Measurements from ENCODE around the gene CLCN2.

The CLCN2 gene

GRCh38 chr3:184373422-184373821, 12.0 kb upstream of the CLCN2 start:
- Histone ChIP-seq H2AFZ (ENCODE audit: low read depth, low read length, severe bottlenecking) (no peak overlapping the region), H3K4me2 (ENCODE audit: low read depth, low read length, poor library complexity, severe bottlenecking) (no peak overlapping the region), H3K79me2 (ENCODE audit: insufficient read depth, low read length) (no peaks in the 10 kb centered on the region), H3K9me2 (replicated peaks; ENCODE audit: insufficient read depth, low read length) (no peaks in the 10 kb centered on the region), H3K9me3 (ENCODE audit: insufficient read depth, low read length) (no peaks in the 10 kb centered on the region), H4K20me1 (ENCODE audit: low read depth, low read length) (no peaks in the 10 kb centered on the region), H3K36me3 (ENCODE audit: low read length) (no peaks in the 10 kb centered on the region; the same call in 1 of the 2 replicates), H3K4me3 (ENCODE audit: insufficient read depth, low read length, poor library complexity, severe bottlenecking) (no peak overlapping the region), H3K9ac (ENCODE audit: low read length) (no peak overlapping the region), H3F3A (ENCODE audit: insufficient read depth) (peaks cover 10% of the 10 kb centered on the region), H3K27me3 (ENCODE audit: low read length) (no peaks in the 10 kb centered on the region), H3K27ac (ENCODE audit: low read depth, low read length) (no peak overlapping the region)
- TF ChIP-seq CTCF (IDR thresholded peaks at IDR 0.05; ENCODE audit: insufficient read depth, low read length, poor library complexity, severe bottlenecking) (no peak), EZH2phosphoT487 (conservative IDR thresholded peaks at IDR 0.05; ENCODE audit: low read length) (no peak)

GRCh38 chr3:184372911-184373310, 11.5 kb upstream of the CLCN2 start:
- H3K9ac ChIP-seq (ENCODE audit: low read length) = no peak overlapping the region
- TF ChIP-seq CTCF (IDR thresholded peaks at IDR 0.05; ENCODE audit: insufficient read depth, low read length, poor library complexity, severe bottlenecking) = no peak
- TF ChIP-seq EZH2phosphoT487 (conservative IDR thresholded peaks at IDR 0.05; ENCODE audit: low read length) = no peak
- no peaks in the 10 kb centered on the region for H3K9me2 ChIP-seq (replicated peaks; ENCODE audit: insufficient read depth, low read length)

GRCh38 chr3:184372296-184372821, 11.0 kb upstream of the CLCN2 start:
- Histone ChIP-seq H3F3A (ENCODE audit: insufficient read depth) (peaks cover 10% of the 10 kb centered on the region), H3K9ac (ENCODE audit: low read length) (no peak overlapping the region), H3K79me2 (ENCODE audit: insufficient read depth, low read length) (no peaks in the 10 kb centered on the region), H4K20me1 (ENCODE audit: low read depth, low read length) (no peaks in the 10 kb centered on the region), H3K27me3 (ENCODE audit: low read length) (no peaks in the 10 kb centered on the region), H3K9me3 (ENCODE audit: insufficient read depth, low read length) (no peaks in the 10 kb centered on the region), H2AFZ (ENCODE audit: low read depth, low read length, severe bottlenecking) (no peak overlapping the region), H3K36me3 (ENCODE audit: low read length) (no peaks in the 10 kb centered on the region; the same call in 1 of the 2 replicates), H3K4me2 (ENCODE audit: low read depth, low read length, poor library complexity, severe bottlenecking) (no peak overlapping the region), H3K9me2 (replicated peaks; ENCODE audit: insufficient read depth, low read length) (no peaks in the 10 kb centered on the region), H3K4me3 (ENCODE audit: insufficient read depth, low read length, poor library complexity, severe bottlenecking) (no peak overlapping the region), H3K27ac (ENCODE audit: low read depth, low read length) (no peak overlapping the region)
- no peak for TF ChIP-seq EZH2phosphoT487 (conservative IDR thresholded peaks at IDR 0.05; ENCODE audit: low read length)
- no peak for TF ChIP-seq CTCF (IDR thresholded peaks at IDR 0.05; ENCODE audit: insufficient read depth, low read length, poor library complexity, severe bottlenecking)

More at GRCh38 chr3:184372911-184373310, 11.5 kb upstream of the CLCN2 start:
- Histone ChIP-seq H3F3A (ENCODE audit: insufficient read depth) (peaks cover 10% of the 10 kb centered on the region), H3K9me3 (ENCODE audit: insufficient read depth, low read length) (no peaks in the 10 kb centered on the region), H3K79me2 (ENCODE audit: insufficient read depth, low read length) (no peaks in the 10 kb centered on the region), H3K27me3 (ENCODE audit: low read length) (no peaks in the 10 kb centered on the region), H3K27ac (ENCODE audit: low read depth, low read length) (no peak overlapping the region), H3K4me2 (ENCODE audit: low read depth, low read length, poor library complexity, severe bottlenecking) (no peak overlapping the region), H3K4me3 (ENCODE audit: insufficient read depth, low read length, poor library complexity, severe bottlenecking) (no peak overlapping the region), H3K36me3 (ENCODE audit: low read length) (no peaks in the 10 kb centered on the region; the same call in 1 of the 2 replicates), H2AFZ (ENCODE audit: low read depth, low read length, severe bottlenecking) (no peak overlapping the region), H4K20me1 (ENCODE audit: low read depth, low read length) (no peaks in the 10 kb centered on the region)

All from SU-DHL-6 (cell line).